Fibroblast of lung (primary cell): Measurements from ENCODE around the gene SIX6. TPM values are rescaled to one million over a fixed set of nuclear protein-coding genes. Genes with fewer than 3 reads are reported as not detected.

ENCODE experiments used
- DNase-seq, 2 donors: peaks; one replicate each; pipeline versions ENCODE4 v3.0.0 to v3.0.0-alpha.2; 2010; ENCODE audit warnings: low read depth in 2 of 2
- H2AFZ ChIP-seq: 2 replicates; pipeline ENCODE4 v1.5.1; 2012; ENCODE audit warnings: low read length, control low read depth, inconsistent platforms
- H3K27ac ChIP-seq: 2 replicates; pipeline ENCODE4 v1.5.1; 2011; ENCODE audit warnings: low read length, control low read depth; ENCODE audit not compliant: insufficient read depth
- H3K27me3 ChIP-seq: 2 replicates; pipeline ENCODE4 v1.5.1; 2011; ENCODE audit warnings: mild to moderate bottlenecking, low read length; ENCODE audit not compliant: control insufficient read depth, insufficient read depth
- H3K36me3 ChIP-seq: 2 replicates; pipeline ENCODE4 v1.5.1; 2011; ENCODE audit warnings: low read length; ENCODE audit not compliant: control insufficient read depth, insufficient read depth
- H3K4me1 ChIP-seq: 2 replicates; pipeline ENCODE4 v1.5.1; 2011; ENCODE audit warnings: low read length; ENCODE audit not compliant: control insufficient read depth, insufficient read depth; ENCODE audit errors: extremely low read depth
- H3K4me2 ChIP-seq: 2 replicates; pipeline ENCODE4 v1.5.1; 2011; ENCODE audit warnings: low read length, control low read depth; ENCODE audit not compliant: insufficient read depth; ENCODE audit errors: extremely low read depth
- H3K4me3 ChIP-seq, 4 experiments: fragments of 200-600 bp in 1 of 4; sonication (generic) in 1 of 4; replicated peaks in 1 of 4; 2 replicates each; pipeline ENCODE4 v1.5.1; 2011 to 2016; ENCODE audit warnings: low read length in 4 of 4, low read depth in 3 of 4, mild to moderate bottlenecking in 3 of 4, control low read depth in 2 of 4, inconsistent platforms in 1 of 4, mixed read lengths in 1 of 4; ENCODE audit not compliant: insufficient read depth in 1 of 4; ENCODE audit errors: control extremely low read depth in 1 of 4
- H3K79me2 ChIP-seq: 2 replicates; pipeline ENCODE4 v1.5.1; 2012; ENCODE audit warnings: mild to moderate bottlenecking, low read length, inconsistent platforms; ENCODE audit not compliant: control insufficient read depth, insufficient read depth
- H3K9ac ChIP-seq: 2 replicates; pipeline ENCODE4 v1.5.1; 2011; ENCODE audit warnings: mild to moderate bottlenecking, low read length, control low read depth; ENCODE audit not compliant: insufficient read depth
- H3K9me3 ChIP-seq: 2 replicates; pipeline ENCODE4 v1.5.1; 2012; ENCODE audit warnings: low read depth, low read length; ENCODE audit not compliant: control insufficient read depth, insufficient read depth
- H4K20me1 ChIP-seq: 2 replicates; pipeline ENCODE4 v1.5.1; 2011; ENCODE audit warnings: low read length; ENCODE audit not compliant: control insufficient read depth, insufficient read depth; ENCODE audit errors: extremely low read depth
- EZH2 ChIP-seq: IDR thresholded peaks from 2 replicates; pipeline ENCODE4 v1.5.1; 2012; ENCODE audit warnings: low read length, control low read depth, mild to moderate bottlenecking; ENCODE audit errors: missing control alignments
- polyA plus RNA-seq, 2 donors: library from polyadenylated mRNA; depleted of rRNA in 1 of 2; stranded (reverse) in 1 of 2; unstranded in 1 of 2; fragments of >200 nt; gene quantifications; 2 replicates each; pipeline ENCODE4 v1.2.1, GENCODE V29; 2011 to 2012; ENCODE audit warnings: missing spikeins in 1 of 2
- total RNA-seq: library from RNA; depleted of rRNA; stranded (reverse); fragments of >200 nt; gene quantifications from 2 replicates; pipeline ENCODE4 v1.2.1, GENCODE V29; 2014
- TF ChIP-seq, protein P1 (sequence below), 2 donors: IDR thresholded peaks in 1 of 2; conservative IDR thresholded peaks in 1 of 2; 1 replicate in 1 of 2; 2 replicates in 1 of 2; pipeline ENCODE4 v1.5.1; 2011 to 2012; ENCODE audit warnings: low read length in 2 of 2, control low read depth in 1 of 2, inconsistent platforms in 1 of 2, low read depth in 1 of 2, mild to moderate bottlenecking in 1 of 2

The SIX6 gene
- total and polyA plus RNA-seq, 2 donors (not counting 1 experiment from before 2014, with no cell fraction given), result not detected

DNA sequence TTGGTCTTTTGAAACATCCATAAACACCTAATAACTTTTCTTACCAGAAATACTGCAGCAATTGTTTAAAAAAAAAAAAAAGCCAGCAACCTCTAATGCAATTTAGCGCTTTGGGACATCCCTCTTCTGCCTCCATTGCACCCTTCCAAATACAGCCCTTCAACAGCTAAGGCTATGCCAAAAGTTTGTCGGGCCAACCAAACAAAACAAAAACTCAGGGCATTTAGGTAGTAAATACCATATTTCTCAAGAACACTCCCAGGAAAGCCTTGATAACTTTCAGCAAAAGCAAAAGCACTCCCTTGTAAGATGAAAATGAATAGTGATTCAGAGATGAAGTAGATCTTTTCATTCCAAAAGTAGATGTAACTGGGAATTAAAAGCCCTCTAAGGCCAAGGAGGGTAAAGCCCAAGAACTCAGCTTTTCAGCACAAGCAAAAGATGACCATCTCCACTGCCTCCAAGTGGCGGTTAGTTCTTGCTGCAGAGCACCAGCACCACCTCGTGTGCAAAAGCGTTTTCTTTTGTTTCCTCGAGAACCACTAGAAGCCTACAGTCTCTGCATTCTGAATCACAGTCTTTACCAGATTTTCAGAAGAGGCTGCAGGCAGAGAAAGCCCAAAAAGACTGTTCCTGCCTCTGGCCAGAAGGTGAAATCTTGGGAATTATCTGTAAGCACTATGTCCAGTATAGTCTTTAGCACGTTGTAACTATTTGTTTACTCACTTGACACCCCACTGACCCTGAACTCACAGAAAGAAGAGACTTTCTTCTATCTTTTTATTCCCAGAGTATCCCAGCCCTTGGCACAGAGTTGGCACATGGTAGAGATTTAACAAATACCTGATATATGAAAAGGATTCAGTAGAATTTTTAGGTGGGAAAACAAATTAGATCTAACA lies 53.1 kb downstream of the SIX6 start:
- TF ChIP-seq, protein P1, sequence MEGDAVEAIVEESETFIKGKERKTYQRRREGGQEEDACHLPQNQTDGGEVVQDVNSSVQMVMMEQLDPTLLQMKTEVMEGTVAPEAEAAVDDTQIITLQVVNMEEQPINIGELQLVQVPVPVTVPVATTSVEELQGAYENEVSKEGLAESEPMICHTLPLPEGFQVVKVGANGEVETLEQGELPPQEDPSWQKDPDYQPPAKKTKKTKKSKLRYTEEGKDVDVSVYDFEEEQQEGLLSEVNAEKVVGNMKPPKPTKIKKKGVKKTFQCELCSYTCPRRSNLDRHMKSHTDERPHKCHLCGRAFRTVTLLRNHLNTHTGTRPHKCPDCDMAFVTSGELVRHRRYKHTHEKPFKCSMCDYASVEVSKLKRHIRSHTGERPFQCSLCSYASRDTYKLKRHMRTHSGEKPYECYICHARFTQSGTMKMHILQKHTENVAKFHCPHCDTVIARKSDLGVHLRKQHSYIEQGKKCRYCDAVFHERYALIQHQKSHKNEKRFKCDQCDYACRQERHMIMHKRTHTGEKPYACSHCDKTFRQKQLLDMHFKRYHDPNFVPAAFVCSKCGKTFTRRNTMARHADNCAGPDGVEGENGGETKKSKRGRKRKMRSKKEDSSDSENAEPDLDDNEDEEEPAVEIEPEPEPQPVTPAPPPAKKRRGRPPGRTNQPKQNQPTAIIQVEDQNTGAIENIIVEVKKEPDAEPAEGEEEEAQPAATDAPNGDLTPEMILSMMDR (conservative IDR thresholded peaks at IDR 0.05 in 1 of 2, IDR thresholded peaks at IDR 0.05 in 1 of 2; ENCODE audit: low read depth in 1 of 2, low read length in 2 of 2), result peak; percentile 87 to 90
- TF ChIP-seq EZH2, result no peak
- Histone ChIP-seq H4K20me1 (no peaks in the 10 kb centered on the region), H3K79me2 (no peaks in the 10 kb centered on the region), H3K27ac (no peak overlapping the region), H3K9ac (no peak overlapping the region), H3K27me3 (no peaks in the 10 kb centered on the region), H3K4me2 (no peak overlapping the region), H3K4me1 (no peaks in the 10 kb centered on the region), H3K36me3 (no peaks in the 10 kb centered on the region), H3K9me3 (no peaks in the 10 kb centered on the region), H2AFZ (no peak overlapping the region), H3K4me3 (no peak overlapping the region)
- peak; percentile 77 to 84 for DNase-seq

Other genes with a start within 250 kb of the SIX6 start
- not detected in 2 replicates for gene C14orf39, start 23.1 kb upstream of the SIX6 start, total RNA-seq
- 0.01 and 0.06 TPM in 2 replicates for gene C14orf39, start 23.1 kb upstream of the SIX6 start, polyA plus RNA-seq
- gene SIX1, start 140.3 kb downstream of the SIX6 start, total RNA-seq, result 1.8 and 8.3 TPM in 2 replicates
- 6.9 and 11.3 TPM in 2 replicates for gene SIX1, start 140.3 kb downstream of the SIX6 start, polyA plus RNA-seq
- 9.2 and 18.3 TPM in 2 replicates for gene SIX4, start 215.2 kb downstream of the SIX6 start, total RNA-seq
- 9.1 and 9.8 TPM in 2 replicates for gene SIX4, start 215.2 kb downstream of the SIX6 start, polyA plus RNA-seq
- 33.6 and 48.2 TPM in 2 replicates for gene MNAT1, start 225.6 kb downstream of the SIX6 start, total RNA-seq
- 52.5 and 58.5 TPM in 2 replicates for gene MNAT1, start 225.6 kb downstream of the SIX6 start, polyA plus RNA-seq